Inflammatory macrophage treated with lipopolysaccharide for 1 hour (primary cell): ENCODE results near the gene ZNF140.

Experiments
- DNase-seq, 2 donors: peaks; one replicate each; pipeline ENCODE4 v3.0.0-alpha.2; 2020 to 2022

Gene ZNF140

GRCh38 chr12:133130808-133131128, 50.0 kb downstream of the ZNF140 start:
- peak in 1 of 2 donors; percentile 3 for DNase-seq

- DNase-seq, result no peak
Observed at GRCh38 chr12:133135747-133136146, 55.0 kb downstream of the ZNF140 start.

GRCh38 chr12:133145981-133146380, 65.3 kb downstream of the ZNF140 start:
- no peak for DNase-seq

- DNase-seq, result no peak
Observed at GRCh38 chr12:133156125-133156690, 75.5 kb downstream of the ZNF140 start.
